GM23338 (cell line): Measurements from ENCODE around the gene NAE1. TPM values are rescaled to one million over a fixed set of nuclear protein-coding genes. Genes with fewer than 3 reads are reported as not detected.

Source experiments
- ATAC-seq: fragments of 200-7000 bp; cut with Tn5 transposase; 3 replicates; pipeline ENCODE4 v1.9.1; 2020
- DNase-seq: peaks from one replicate; pipeline ENCODE4 v3.0.0-alpha.2; 2015; ENCODE audit warnings: low spot score
- H2AFZ ChIP-seq: fragments of 200-600 bp; sonication (generic); 2 replicates; pipeline ENCODE4 v1.8.0; 2016; ENCODE audit warnings: antibody characterized with exemption, mild to moderate bottlenecking, moderate library complexity
- H3F3A ChIP-seq: fragments of 200-600 bp; sonication (generic); replicated peaks from 2 replicates; pipeline ENCODE4 v1.8.0; 2017; ENCODE audit warnings: antibody characterized with exemption, mixed run types, low read depth
- H3K27ac ChIP-seq: fragments of 200-600 bp; sonication (generic); 2 replicates; pipeline ENCODE4 v1.6.1; 2016; ENCODE audit warnings: low read depth
- H3K27me3 ChIP-seq: fragments of 200-600 bp; sonication (generic); 2 replicates; pipeline ENCODE4 v1.8.0; 2016; ENCODE audit warnings: mild to moderate bottlenecking, mixed run types, moderate library complexity; ENCODE audit not compliant: insufficient read depth
- H3K36me3 ChIP-seq: fragments of 200-600 bp; sonication (generic); 2 replicates; pipeline ENCODE4 v1.8.0; 2016; ENCODE audit warnings: mild to moderate bottlenecking; ENCODE audit not compliant: insufficient read depth
- H3K4me1 ChIP-seq: fragments of 200-600 bp; sonication (generic); 2 replicates; pipeline ENCODE4 v1.8.0; 2016; ENCODE audit warnings: mild to moderate bottlenecking, moderate library complexity; ENCODE audit not compliant: insufficient read depth
- H3K4me2 ChIP-seq: fragments of 200-600 bp; sonication (generic); 2 replicates; pipeline ENCODE4 v1.7.1; 2017; ENCODE audit warnings: mixed run types
- H3K4me3 ChIP-seq: fragments of 200-600 bp; sonication (generic); 2 replicates; pipeline ENCODE4 v1.6.1; 2016; ENCODE audit warnings: mixed run types
- H3K79me2 ChIP-seq: fragments of 200-600 bp; sonication (generic); replicated peaks from 2 replicates; pipeline ENCODE4 v1.8.0; 2017; ENCODE audit warnings: mild to moderate bottlenecking; ENCODE audit not compliant: insufficient read depth
- H3K9me2 ChIP-seq: fragments of 200-600 bp; sonication (generic); 2 replicates; pipeline ENCODE4 v1.8.0; 2017; ENCODE audit not compliant: insufficient read depth
- H4K20me1 ChIP-seq: fragments of 200-600 bp; sonication (generic); replicated peaks from 2 replicates; pipeline ENCODE4 v1.8.0; 2017; ENCODE audit warnings: mild to moderate bottlenecking; ENCODE audit not compliant: insufficient read depth
- H3K27ac Mint-ChIP-seq: 2 replicates; pipeline ENCODE4 v1.8.0; 2020; ENCODE audit warnings: inconsistent platforms, mild to moderate bottlenecking, moderate library complexity, mixed read lengths
- H3K27me3 Mint-ChIP-seq: 3 replicates; pipeline ENCODE4 v1.8.0; 2022; ENCODE audit warnings: low read depth, mild to moderate bottlenecking, moderate library complexity, mixed read lengths, inconsistent platforms; ENCODE audit not compliant: insufficient read depth, poor library complexity
- H3K36me3 Mint-ChIP-seq: 3 replicates; pipeline ENCODE4 v1.8.0; 2021; ENCODE audit warnings: low read depth, mild to moderate bottlenecking, inconsistent platforms, moderate library complexity, mixed read lengths
- H3K4me1 Mint-ChIP-seq: 3 replicates; pipeline ENCODE4 v1.8.0; 2020; ENCODE audit warnings: mild to moderate bottlenecking, inconsistent platforms, mixed read lengths
- H3K4me3 Mint-ChIP-seq: 3 replicates; pipeline ENCODE4 v1.8.0; 2021; ENCODE audit warnings: moderate library complexity, mild to moderate bottlenecking, inconsistent platforms, mixed read lengths
- H3K9me3 Mint-ChIP-seq: 3 replicates; pipeline ENCODE4 v1.8.0; 2020; ENCODE audit warnings: moderate library complexity, mild to moderate bottlenecking, inconsistent platforms, mixed read lengths
- CREB1 ChIP-seq: fragments of 250-450 bp; sonication (Bioruptor Pico); IDR thresholded peaks from 2 replicates; pipeline ENCODE4 v1.5.0; 2020; ENCODE audit warnings: low read depth, mild to moderate bottlenecking, moderate library complexity
- EZH2 ChIP-seq: fragments of 200-600 bp; sonication (generic); IDR thresholded peaks from one replicate; pipeline ENCODE4 v1.8.0; 2017; ENCODE audit warnings: antibody characterized with exemption, mild to moderate bottlenecking, low read depth; ENCODE audit not compliant: unreplicated experiment
- JUNB ChIP-seq: IDR thresholded peaks from one replicate; pipeline ENCODE4 v1.6.1; 2016; ENCODE audit warnings: antibody characterized with exemption; ENCODE audit not compliant: unreplicated experiment
- NANOG ChIP-seq: IDR thresholded peaks from 2 replicates; pipeline ENCODE4 v1.6.1; 2016; ENCODE audit warnings: antibody characterized with exemption, borderline replicate concordance
- POLR2AphosphoS5 ChIP-seq: IDR thresholded peaks from 2 replicates; pipeline ENCODE4 v1.6.1; 2016; ENCODE audit warnings: antibody characterized with exemption, low read depth
- STAT1 ChIP-seq: IDR thresholded peaks from one replicate; pipeline ENCODE4 v1.6.1; 2016; ENCODE audit warnings: antibody characterized with exemption; ENCODE audit not compliant: unreplicated experiment
- polyA plus RNA-seq: library from polyadenylated mRNA; unstranded; fragments of >200 nt; fragmentation: Nextera tagmentation; extraction: Ambion mirVana; gene quantifications from 2 replicates; pipeline ENCODE4 v1.2.1, GENCODE V29; 2016
- total RNA-seq: library from RNA; depleted of rRNA; stranded (reverse); fragments of >200 nt; shearing (Covaris generic); gene quantifications from 2 replicates; pipeline ENCODE4 v1.2.3, GENCODE V29; 2014
- TF ChIP-seq, protein P1 (sequence below): IDR thresholded peaks from 2 replicates; pipeline ENCODE4 v1.6.1; 2016; ENCODE audit warnings: antibody characterized with exemption
- TF ChIP-seq, protein P2 (sequence below): fragments of 250-450 bp; sonication (Bioruptor Pico); IDR thresholded peaks from 2 replicates; pipeline ENCODE4 v1.5.0; 2020; ENCODE audit warnings: mild to moderate bottlenecking, moderate library complexity

Gene NAE1
- total and polyA plus RNA-seq, 2 experiments from 2014 or later: 139 to 209 TPM

DNA sequence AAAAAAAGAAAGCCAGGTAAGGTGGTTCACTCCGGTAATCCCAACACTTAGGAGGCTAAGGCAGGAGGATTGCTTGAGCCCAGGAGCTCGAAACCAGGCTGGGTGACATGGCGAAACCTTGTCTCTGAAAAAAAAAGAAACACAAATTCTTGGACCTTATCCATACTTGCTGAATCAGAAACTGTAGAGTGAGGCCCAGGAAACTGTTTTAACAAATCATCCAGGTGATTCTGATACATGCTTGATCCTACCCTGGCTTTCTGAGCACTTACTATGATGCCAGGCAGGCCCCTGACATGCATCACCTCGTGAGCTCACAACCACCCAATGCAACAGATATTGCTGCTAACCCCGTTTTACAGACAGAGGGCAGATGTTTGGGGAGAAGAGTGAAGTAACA, 4.0 kb upstream of the NAE1 start:
- H3K27me3 Mint-ChIP-seq: peaks cover 6% of the 10 kb centered on the region
- no peaks in the 10 kb centered on the region for H3K36me3 Mint-ChIP-seq
- H3K27ac Mint-ChIP-seq: no peak overlapping the region
- no peak for ATAC-seq
- Histone ChIP-seq H2AFZ (no peak overlapping the region), H3K9me2 (no peaks in the 10 kb centered on the region), H3K27me3 (no peaks in the 10 kb centered on the region), H3K27ac (no peak overlapping the region), H3K4me3 (no peak overlapping the region), H3K36me3 (no peaks in the 10 kb centered on the region), H3F3A (no peaks in the 10 kb centered on the region), H3K4me2 (no peak overlapping the region), H3K79me2 (peaks cover 7% of the 10 kb centered on the region), H3K4me1 (no peaks in the 10 kb centered on the region; the same call in 1 of the 2 replicates), H4K20me1 (no peaks in the 10 kb centered on the region)
- no peak overlapping the region for H3K4me3 Mint-ChIP-seq
- peaks cover under 1% of the 10 kb centered on the region; the same call in 1 of the 3 replicates for H3K4me1 Mint-ChIP-seq
- no peak for DNase-seq
- H3K9me3 Mint-ChIP-seq: no peaks in the 10 kb centered on the region
- TF ChIP-seq, protein P1, sequence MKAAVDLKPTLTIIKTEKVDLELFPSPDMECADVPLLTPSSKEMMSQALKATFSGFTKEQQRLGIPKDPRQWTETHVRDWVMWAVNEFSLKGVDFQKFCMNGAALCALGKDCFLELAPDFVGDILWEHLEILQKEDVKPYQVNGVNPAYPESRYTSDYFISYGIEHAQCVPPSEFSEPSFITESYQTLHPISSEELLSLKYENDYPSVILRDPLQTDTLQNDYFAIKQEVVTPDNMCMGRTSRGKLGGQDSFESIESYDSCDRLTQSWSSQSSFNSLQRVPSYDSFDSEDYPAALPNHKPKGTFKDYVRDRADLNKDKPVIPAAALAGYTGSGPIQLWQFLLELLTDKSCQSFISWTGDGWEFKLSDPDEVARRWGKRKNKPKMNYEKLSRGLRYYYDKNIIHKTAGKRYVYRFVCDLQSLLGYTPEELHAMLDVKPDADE: no peak
- TF ChIP-seq EZH2 (no peak), NANOG (no peak), CREB1 (no peak), JUNB (no peak), POLR2AphosphoS5 (no peak), STAT1 (no peak)
- TF ChIP-seq, protein P2, sequence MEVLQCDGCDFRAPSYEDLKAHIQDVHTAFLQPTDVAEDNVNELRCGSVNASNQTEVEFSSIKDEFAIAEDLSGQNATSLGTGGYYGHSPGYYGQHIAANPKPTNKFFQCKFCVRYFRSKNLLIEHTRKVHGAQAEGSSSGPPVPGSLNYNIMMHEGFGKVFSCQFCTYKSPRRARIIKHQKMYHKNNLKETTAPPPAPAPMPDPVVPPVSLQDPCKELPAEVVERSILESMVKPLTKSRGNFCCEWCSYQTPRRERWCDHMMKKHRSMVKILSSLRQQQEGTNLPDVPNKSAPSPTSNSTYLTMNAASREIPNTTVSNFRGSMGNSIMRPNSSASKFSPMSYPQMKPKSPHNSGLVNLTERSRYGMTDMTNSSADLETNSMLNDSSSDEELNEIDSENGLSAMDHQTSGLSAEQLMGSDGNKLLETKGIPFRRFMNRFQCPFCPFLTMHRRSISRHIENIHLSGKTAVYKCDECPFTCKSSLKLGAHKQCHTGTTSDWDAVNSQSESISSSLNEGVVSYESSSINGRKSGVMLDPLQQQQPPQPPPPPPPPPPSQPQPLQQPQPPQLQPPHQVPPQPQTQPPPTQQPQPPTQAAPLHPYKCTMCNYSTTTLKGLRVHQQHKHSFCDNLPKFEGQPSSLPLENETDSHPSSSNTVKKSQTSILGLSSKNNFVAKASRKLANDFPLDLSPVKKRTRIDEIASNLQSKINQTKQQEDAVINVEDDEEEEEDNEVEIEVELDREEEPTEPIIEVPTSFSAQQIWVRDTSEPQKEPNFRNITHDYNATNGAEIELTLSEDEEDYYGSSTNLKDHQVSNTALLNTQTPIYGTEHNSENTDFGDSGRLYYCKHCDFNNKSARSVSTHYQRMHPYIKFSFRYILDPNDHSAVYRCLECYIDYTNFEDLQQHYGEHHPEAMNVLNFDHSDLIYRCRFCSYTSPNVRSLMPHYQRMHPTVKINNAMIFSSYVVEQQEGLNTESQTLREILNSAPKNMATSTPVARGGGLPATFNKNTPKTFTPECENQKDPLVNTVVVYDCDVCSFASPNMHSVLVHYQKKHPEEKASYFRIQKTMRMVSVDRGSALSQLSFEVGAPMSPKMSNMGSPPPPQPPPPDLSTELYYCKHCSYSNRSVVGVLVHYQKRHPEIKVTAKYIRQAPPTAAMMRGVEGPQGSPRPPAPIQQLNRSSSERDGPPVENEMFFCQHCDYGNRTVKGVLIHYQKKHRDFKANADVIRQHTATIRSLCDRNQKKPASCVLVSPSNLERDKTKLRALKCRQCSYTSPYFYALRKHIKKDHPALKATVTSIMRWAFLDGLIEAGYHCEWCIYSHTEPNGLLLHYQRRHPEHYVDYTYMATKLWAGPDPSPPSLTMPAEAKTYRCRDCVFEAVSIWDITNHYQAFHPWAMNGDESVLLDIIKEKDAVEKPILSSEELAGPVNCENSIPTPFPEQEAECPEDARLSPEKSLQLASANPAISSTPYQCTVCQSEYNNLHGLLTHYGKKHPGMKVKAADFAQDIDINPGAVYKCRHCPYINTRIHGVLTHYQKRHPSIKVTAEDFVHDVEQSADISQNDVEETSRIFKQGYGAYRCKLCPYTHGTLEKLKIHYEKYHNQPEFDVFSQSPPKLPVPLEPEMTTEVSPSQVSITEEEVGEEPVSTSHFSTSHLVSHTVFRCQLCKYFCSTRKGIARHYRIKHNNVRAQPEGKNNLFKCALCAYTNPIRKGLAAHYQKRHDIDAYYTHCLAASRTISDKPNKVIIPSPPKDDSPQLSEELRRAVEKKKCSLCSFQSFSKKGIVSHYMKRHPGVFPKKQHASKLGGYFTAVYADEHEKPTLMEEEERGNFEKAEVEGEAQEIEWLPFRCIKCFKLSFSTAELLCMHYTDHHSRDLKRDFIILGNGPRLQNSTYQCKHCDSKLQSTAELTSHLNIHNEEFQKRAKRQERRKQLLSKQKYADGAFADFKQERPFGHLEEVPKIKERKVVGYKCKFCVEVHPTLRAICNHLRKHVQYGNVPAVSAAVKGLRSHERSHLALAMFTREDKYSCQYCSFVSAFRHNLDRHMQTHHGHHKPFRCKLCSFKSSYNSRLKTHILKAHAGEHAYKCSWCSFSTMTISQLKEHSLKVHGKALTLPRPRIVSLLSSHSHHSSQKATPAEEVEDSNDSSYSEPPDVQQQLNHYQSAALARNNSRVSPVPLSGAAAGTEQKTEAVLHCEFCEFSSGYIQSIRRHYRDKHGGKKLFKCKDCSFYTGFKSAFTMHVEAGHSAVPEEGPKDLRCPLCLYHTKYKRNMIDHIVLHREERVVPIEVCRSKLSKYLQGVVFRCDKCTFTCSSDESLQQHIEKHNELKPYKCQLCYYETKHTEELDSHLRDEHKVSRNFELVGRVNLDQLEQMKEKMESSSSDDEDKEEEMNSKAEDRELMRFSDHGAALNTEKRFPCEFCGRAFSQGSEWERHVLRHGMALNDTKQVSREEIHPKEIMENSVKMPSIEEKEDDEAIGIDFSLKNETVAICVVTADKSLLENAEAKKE (CRISPR knock-in tag): no peak
